Esophagus muscularis mucosa (tissue), 4 donors: ENCODE data around the gene STRBP. TPM values are rescaled to one million over a fixed set of nuclear protein-coding genes. Genes with fewer than 3 reads are reported as not detected.

Source experiments
- DNase-seq: peaks from one replicate; pipeline ENCODE4 v3.0.0-alpha.2; 2017; ENCODE audit errors: extremely low spot score
- H3K27ac ChIP-seq, 4 donors: fragments of 200-600 bp; sonication (generic); replicated peaks in 1 of 4; 1 replicate in 3 of 4; 2 replicates in 1 of 4; pipeline ENCODE4 v1.5.1; 2016 to 2019; ENCODE audit warnings: mild to moderate bottlenecking in 1 of 4
- H3K27me3 ChIP-seq, 4 donors: fragments of 200-600 bp; sonication (generic); one replicate each; pipeline versions ENCODE4 v1.5.1 to v1.6.0; 2016 to 2019
- H3K36me3 ChIP-seq, 4 donors: fragments of 200-600 bp; sonication (generic); one replicate each; pipeline ENCODE4 v1.5.1; 2016 to 2019
- H3K4me1 ChIP-seq, 4 donors: fragments of 200-600 bp; sonication (generic); one replicate each; pipeline ENCODE4 v1.5.1; 2016 to 2019
- H3K4me3 ChIP-seq, 4 donors: fragments of 200-600 bp; sonication (generic); 1 replicate in 2 of 4; 2 replicates in 2 of 4; pipeline ENCODE4 v1.5.1; 2016 to 2019; ENCODE audit warnings: mild to moderate bottlenecking in 4 of 4, moderate library complexity in 1 of 4
- H3K9me3 ChIP-seq, 4 donors: fragments of 200-600 bp; sonication (generic); 1 replicate in 3 of 4; 2 replicates in 1 of 4; pipeline ENCODE4 v1.5.1; 2016 to 2019
- CTCF ChIP-seq, 3 experiments: fragments of 200-600 bp in 2 of 3; fragments of 450-650 bp in 1 of 3; sonication (generic) in 2 of 3; IDR thresholded peaks; one replicate each; pipeline ENCODE4 v1.5.1; 2017 to 2019; ENCODE audit warnings: antibody characterized with exemption in 3 of 3, mild to moderate bottlenecking in 2 of 3, moderate library complexity in 1 of 3
- EP300 ChIP-seq: sonication (generic); formaldehyde crosslinking; IDR thresholded peaks from one replicate; pipeline ENCODE4 v1.6.1; 2017; ENCODE audit warnings: antibody characterized with exemption
- POLR2A ChIP-seq: fragments of 450-650 bp; IDR thresholded peaks from one replicate; pipeline ENCODE4 v1.6.1; 2017; ENCODE audit warnings: antibody characterized with exemption, moderate library complexity, mild to moderate bottlenecking, low read depth
- POLR2AphosphoS5 ChIP-seq, 2 donors: sonication (generic); formaldehyde crosslinking; IDR thresholded peaks; one replicate each; pipeline ENCODE4 v1.6.1; 2017; ENCODE audit warnings: antibody characterized with exemption in 2 of 2
- WGBS: methylation state at CpG from one replicate; pipeline ENCODE4 v1.1.5; 2018; 5-methylcytosine and 5-hydroxymethylcytosine counted together
- intact Hi-C: fragments of 100-400 bp; cut with DNase I; formaldehyde crosslinking; loops from one replicate; pipeline ENCODE4 v1.15.1; 2023
- total RNA-seq, 4 donors: library from RNA; depleted of rRNA; stranded (reverse); fragments of >200 nt; gene quantifications; one replicate each; pipeline versions ENCODE4 v1.1.0 to v1.2.1, GENCODE V29; 2016

The STRBP gene
- total RNA-seq, 4 donors from 2014 or later = 11.2 to 20.6 (median 14.5) TPM

GRCh38 chr9:123265833-123266232 is 2.6 kb downstream of the STRBP start:
- H3K9me3 ChIP-seq = no peaks in the 10 kb centered on the region
- no peak for DNase-seq
- H3K36me3 ChIP-seq = no peaks in the 10 kb centered on the region
- 98% methylated on average over 4 of the region's 4 CpGs for WGBS
- no peak for TF ChIP-seq CTCF (IDR thresholded peaks at IDR 0.05)
- no peak for TF ChIP-seq EP300
- no peak for TF ChIP-seq POLR2AphosphoS5 (IDR thresholded peaks at IDR 0.05)
- no peak for TF ChIP-seq POLR2A
- H3K4me3 ChIP-seq = no peak overlapping the region
- H3K27me3 ChIP-seq = no peaks in the 10 kb centered on the region
- intact Hi-C loops = loop anchor here (5.0 to 10.0 kb wide), 2 partner anchors 81 to 1149 kb away; partner anchors contain the start of gene PSMB7
- no peak overlapping the region for H3K27ac ChIP-seq
- peaks cover 10 to 24% (median 17%) of the 10 kb centered on the region in 4 donors for H3K4me1 ChIP-seq

GRCh38 chr9:123263227-123263626 is 5.2 kb downstream of the STRBP start:
- Histone ChIP-seq H3K36me3 (no peaks in the 10 kb centered on the region), H3K9me3 (no peaks in the 10 kb centered on the region), H3K4me3 (no peak overlapping the region), H3K27me3 (no peaks in the 10 kb centered on the region), H3K4me1 (peaks cover 4 to 22% (median 13%) of the 10 kb centered on the region in 4 donors), H3K27ac (no peak overlapping the region)
- no peak for DNase-seq
- 73% methylated on average over 3 of the region's 3 CpGs for WGBS
- TF ChIP-seq POLR2AphosphoS5 (IDR thresholded peaks at IDR 0.05) = no peak
- TF ChIP-seq EP300 = no peak
- TF ChIP-seq CTCF (IDR thresholded peaks at IDR 0.05) = no peak
- no peak for TF ChIP-seq POLR2A
- intact Hi-C loops = loop anchor here (10.0 kb wide), 1 partner anchor 1152 kb away; the partner anchor contains the start of gene PSMB7

- 100% methylated on average over 1 of the region's 1 CpG for WGBS
- intact Hi-C loops = loop anchor here (10.0 kb wide), 1 partner anchor 1152 kb away; the partner anchor contains the start of gene PSMB7
- no peak overlapping the region for H3K4me3 ChIP-seq
- TF ChIP-seq CTCF (IDR thresholded peaks at IDR 0.05) = no peak
- no peak for TF ChIP-seq POLR2AphosphoS5 (IDR thresholded peaks at IDR 0.05)
- no peak for TF ChIP-seq EP300
- TF ChIP-seq POLR2A = no peak
- DNase-seq = no peak
- no peak overlapping the region for H3K27ac ChIP-seq
- H3K4me1 ChIP-seq = peaks cover under 1 to 16% (median 8%) of the 10 kb centered on the region in 4 donors
- no peaks in the 10 kb centered on the region for H3K36me3 ChIP-seq
- H3K27me3 ChIP-seq = no peaks in the 10 kb centered on the region
- no peaks in the 10 kb centered on the region for H3K9me3 ChIP-seq
These were observed 6.0 kb downstream of the STRBP start for GRCh38 chr9:123262338-123262737.

GRCh38 chr9:123261006-123261677 is 7.2 kb downstream of the STRBP start:
- Histone ChIP-seq H3K27ac (no peak overlapping the region), H3K9me3 (no peaks in the 10 kb centered on the region), H3K4me1 (peaks cover 0 to 7% (median 3%) of the 10 kb centered on the region in 4 donors), H3K4me3 (no peak overlapping the region), H3K27me3 (no peaks in the 10 kb centered on the region), H3K36me3 (no peaks in the 10 kb centered on the region)
- intact Hi-C loops = loop anchor here (10.0 kb wide), 1 partner anchor 1154 kb away; the partner anchor contains the start of gene PSMB7
- TF ChIP-seq POLR2A = no peak
- no peak for TF ChIP-seq EP300
- no peak for TF ChIP-seq POLR2AphosphoS5 (IDR thresholded peaks at IDR 0.05)
- TF ChIP-seq CTCF (IDR thresholded peaks at IDR 0.05) = no peak
- WGBS = 92% methylated on average over 3 of the region's 3 CpGs
- no peak for DNase-seq
